HEK293 (cell line): ENCODE results near the gene DNHD1.

Experiments used
- CTCF ChIA-PET: fragments of 350-600 bp; formaldehyde crosslinking; extraction: SDS; loops from one replicate; lab custom pipeline; 2021; ENCODE audit warnings: antibody characterized with exemption; lab: Yijun Ruan, JAX
- POLR2A ChIA-PET: fragments of 300-600 bp; formaldehyde crosslinking; extraction: SDS; loops from one replicate; lab custom pipeline; 2020; ENCODE audit warnings: antibody characterized with exemption, inconsistent platforms; lab: Yijun Ruan, JAX
- H3K27ac ChIP-seq: fragments of 200-500 bp; sonication (Bioruptor generic); 2 replicates; pipeline ENCODE4 v1.5.1; 2014; ENCODE audit warnings: low read depth, low read length, control low read depth, inconsistent platforms; ENCODE audit errors: extremely low read depth
- H3K36me3 ChIP-seq, 2 experiments: fragments of 200-500 bp in 1 of 2; sonication (Bioruptor generic) in 1 of 2; 1 replicate in 1 of 2; 2 replicates in 1 of 2; pipeline ENCODE4 v1.5.1; 2014 to 2017; ENCODE audit warnings: inconsistent platforms in 2 of 2, low read length in 2 of 2; ENCODE audit not compliant: control insufficient read depth in 2 of 2, insufficient read depth in 1 of 2
- H3K4me1 ChIP-seq: fragments of 200-500 bp; sonication (Bioruptor generic); 2 replicates; pipeline ENCODE4 v1.5.1; 2014; ENCODE audit warnings: mild to moderate bottlenecking, low read length, inconsistent platforms; ENCODE audit not compliant: control insufficient read depth, insufficient read depth
- H3K4me3 ChIP-seq: 2 replicates; pipeline ENCODE4 v1.5.1; 2011; ENCODE audit warnings: low read depth, mild to moderate bottlenecking, control low read depth, low read length, moderate library complexity
- H3K9me3 ChIP-seq: fragments of 200-500 bp; sonication (Bioruptor generic); 2 replicates; pipeline ENCODE4 v1.5.1; 2014; ENCODE audit warnings: low read depth, low read length, inconsistent platforms; ENCODE audit not compliant: control insufficient read depth, insufficient read depth
- BCL11B ChIP-seq: fragments of 450-650 bp; formaldehyde crosslinking; IDR thresholded peaks from 2 replicates; pipeline ENCODE4 v1.5.1; 2016; ENCODE audit warnings: low read depth, missing biosample characterization, missing genetic modification characterization
- KLF8 ChIP-seq: fragments of 450-650 bp; formaldehyde crosslinking; IDR thresholded peaks from 2 replicates; pipeline ENCODE4 v1.5.1; 2016; ENCODE audit warnings: missing biosample characterization, missing genetic modification characterization
- PATZ1 ChIP-seq: fragments of 450-650 bp; formaldehyde crosslinking; IDR thresholded peaks from 2 replicates; pipeline ENCODE4 v1.5.1; 2016; ENCODE audit warnings: missing biosample characterization, missing genetic modification characterization
- PBX3 ChIP-seq: sonication (generic); formaldehyde crosslinking; IDR thresholded peaks from 2 replicates; pipeline ENCODE4 v1.8.1; 2022; ENCODE audit warnings: mild to moderate bottlenecking, moderate library complexity, missing genetic modification reagents
- REPIN1 ChIP-seq: fragments of 450-650 bp; formaldehyde crosslinking; IDR thresholded peaks from 2 replicates; pipeline ENCODE4 v1.5.1; 2017; ENCODE audit warnings: missing biosample characterization, missing genetic modification characterization, low read depth
- YY2 ChIP-seq: fragments of 450-650 bp; formaldehyde crosslinking; IDR thresholded peaks from 2 replicates; pipeline ENCODE4 v1.5.1; 2016; ENCODE audit warnings: missing biosample characterization, missing genetic modification characterization
- ZBTB17 ChIP-seq: fragments of 450-650 bp; formaldehyde crosslinking; IDR thresholded peaks from 2 replicates; pipeline ENCODE4 v1.5.1; 2016; ENCODE audit warnings: missing biosample characterization, missing genetic modification characterization
- ZFP3 ChIP-seq: fragments of 450-650 bp; formaldehyde crosslinking; IDR thresholded peaks from 2 replicates; pipeline ENCODE4 v1.5.1; 2016; ENCODE audit warnings: low read depth, missing biosample characterization, missing genetic modification characterization
- ZNF112 ChIP-seq: fragments of 450-650 bp; formaldehyde crosslinking; IDR thresholded peaks from 2 replicates; pipeline ENCODE4 v1.5.0; 2017; ENCODE audit warnings: missing biosample characterization, missing genetic modification characterization
- ZNF114 ChIP-seq: fragments of 450-650 bp; formaldehyde crosslinking; IDR thresholded peaks from 2 replicates; pipeline ENCODE4 v1.5.0; 2017; ENCODE audit warnings: missing biosample characterization, missing genetic modification characterization
- ZNF133 ChIP-seq: fragments of 450-650 bp; formaldehyde crosslinking; IDR thresholded peaks from 2 replicates; pipeline ENCODE4 v1.5.1; 2016; ENCODE audit warnings: missing biosample characterization, missing genetic modification characterization
- ZNF335 ChIP-seq: fragments of 450-650 bp; formaldehyde crosslinking; conservative IDR thresholded peaks from 2 replicates; pipeline ENCODE4 v1.5.1; 2016; ENCODE audit warnings: missing biosample characterization, missing genetic modification characterization
- ZNF362 ChIP-seq: fragments of 450-650 bp; formaldehyde crosslinking; IDR thresholded peaks from 2 replicates; pipeline ENCODE4 v1.5.1; 2016; ENCODE audit warnings: missing biosample characterization, missing genetic modification characterization
- ZNF366 ChIP-seq: fragments of 450-650 bp; formaldehyde crosslinking; conservative IDR thresholded peaks from 2 replicates; pipeline ENCODE4 v1.5.1; 2016; ENCODE audit warnings: missing biosample characterization, missing genetic modification characterization
- ZNF423 ChIP-seq: fragments of 450-650 bp; formaldehyde crosslinking; IDR thresholded peaks from 2 replicates; pipeline ENCODE4 v1.5.1; 2016; ENCODE audit warnings: missing biosample characterization, missing genetic modification characterization
- ZNF549 ChIP-seq: fragments of 450-650 bp; IDR thresholded peaks from 2 replicates; pipeline ENCODE4 v1.5.1; 2018; ENCODE audit warnings: missing biosample characterization, missing genetic modification characterization, mild to moderate bottlenecking, inconsistent platforms, moderate library complexity
- ZNF629 ChIP-seq: fragments of 450-650 bp; formaldehyde crosslinking; IDR thresholded peaks from 2 replicates; pipeline ENCODE4 v1.5.1; 2017; ENCODE audit warnings: missing biosample characterization, missing genetic modification characterization
- ZNF747 ChIP-seq: fragments of 450-650 bp; formaldehyde crosslinking; IDR thresholded peaks from 2 replicates; pipeline ENCODE4 v1.5.1; 2016; ENCODE audit warnings: missing biosample characterization, missing genetic modification characterization
- ZNF776 ChIP-seq: fragments of 450-650 bp; formaldehyde crosslinking; IDR thresholded peaks from 2 replicates; pipeline ENCODE4 v1.5.0; 2017; ENCODE audit warnings: missing biosample characterization, missing genetic modification characterization, borderline replicate concordance
- ZNF777 ChIP-seq: fragments of 450-650 bp; formaldehyde crosslinking; IDR thresholded peaks from 2 replicates; pipeline ENCODE4 v1.5.1; 2017; ENCODE audit warnings: missing biosample characterization, missing genetic modification characterization, borderline replicate concordance
- TF ChIP-seq, protein P1 (sequence below): fragments of 450-650 bp; formaldehyde crosslinking; IDR thresholded peaks from 2 replicates; pipeline ENCODE4 v1.5.1; 2016; ENCODE audit warnings: missing biosample characterization, missing genetic modification characterization
- TF ChIP-seq, protein P2 (sequence below): fragments of 450-650 bp; formaldehyde crosslinking; IDR thresholded peaks from 2 replicates; pipeline ENCODE4 v1.5.1; 2017; ENCODE audit warnings: missing biosample characterization, missing genetic modification characterization

The DNHD1 gene

DNA sequence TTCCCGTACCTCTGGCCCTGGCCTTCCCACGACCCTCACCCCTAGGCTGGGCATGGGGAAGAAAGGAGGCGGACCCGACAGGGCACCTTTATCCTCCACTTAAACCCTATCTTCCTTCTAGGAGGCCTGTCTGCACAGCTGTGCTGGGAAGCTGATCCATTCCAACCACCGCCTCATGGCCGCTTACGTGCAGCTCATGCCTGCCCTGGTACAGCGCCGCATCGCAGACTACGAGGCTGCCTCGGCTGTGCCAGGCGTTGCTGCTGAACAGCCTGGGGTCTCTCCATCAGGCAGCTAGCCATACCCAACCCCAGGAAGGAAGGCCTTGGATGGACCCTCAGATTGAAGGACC, 15.2 kb upstream of the DNHD1 start:
- no peaks in the 10 kb centered on the region for H3K9me3 ChIP-seq
- H3K4me3 ChIP-seq = peak overlapping the region; percentile 73
- POLR2A ChIA-PET = interaction anchor here (0.8 to 2.9 kb wide), 15 partner anchors 8 to 247 kb away, joined by 3 to 40 read pairs (median 6); partner anchors contain the start of genes APBB1, FHIP1B, MRPL17 and SMPD1
- no peaks in the 10 kb centered on the region for H3K4me1 ChIP-seq
- H3K36me3 ChIP-seq = peaks cover 0 to 81% of the 10 kb centered on the region in 2 experiments; a peak in 1 of 3 replicates
- H3K27ac ChIP-seq = 0 out of 2 replicates have a peak overlapping the region, but pooled peaks have one; percentile 18
- TF ChIP-seq ZNF335 (tag by site-specific recombination) (peak; percentile 81), PATZ1 (tag by site-specific recombination) (no peak)
- TF ChIP-seq, all 188 proteins: peak for 1
- CTCF ChIA-PET = interaction anchor here (0.8 to 1.6 kb wide), 5 partner anchors 13 to 38 kb away, joined by 3 to 8 read pairs (median 4); no protein-coding TSS in a partner anchor

DNA sequence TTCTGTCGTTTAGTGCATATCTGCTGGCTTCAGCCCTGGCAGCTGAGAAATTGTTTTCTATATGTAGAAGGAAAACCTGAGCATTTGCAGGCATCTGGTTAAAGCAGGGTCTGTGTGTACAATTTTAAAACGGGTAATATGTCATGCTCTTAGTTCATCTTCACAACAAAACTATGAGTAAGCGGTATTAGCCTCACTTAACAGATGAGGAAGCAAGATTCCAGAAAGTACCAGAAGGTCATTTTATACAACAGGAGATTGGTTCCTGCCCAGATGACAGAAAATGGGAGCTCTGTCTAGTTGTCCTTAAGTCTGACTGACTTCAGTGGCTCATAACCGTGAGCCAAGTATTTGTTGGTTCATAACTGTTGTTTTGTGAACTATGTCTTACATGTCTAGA, 14.6 kb upstream of the DNHD1 start:
- no peaks in the 10 kb centered on the region for H3K4me1 ChIP-seq
- no peak for TF ChIP-seq ZNF777 (tag by site-specific recombination)
- TF ChIP-seq ZNF133 (tag by site-specific recombination) = no peak
- no peak for TF ChIP-seq ZNF629 (tag by site-specific recombination)
- no peak for TF ChIP-seq ZNF747 (tag by site-specific recombination)
- no peak for TF ChIP-seq BCL11B (tag by site-specific recombination)
- no peak for TF ChIP-seq PBX3 (CRISPR knock-in tag)
- no peak for TF ChIP-seq ZNF366 (tag by site-specific recombination)
- TF ChIP-seq, protein P1, sequence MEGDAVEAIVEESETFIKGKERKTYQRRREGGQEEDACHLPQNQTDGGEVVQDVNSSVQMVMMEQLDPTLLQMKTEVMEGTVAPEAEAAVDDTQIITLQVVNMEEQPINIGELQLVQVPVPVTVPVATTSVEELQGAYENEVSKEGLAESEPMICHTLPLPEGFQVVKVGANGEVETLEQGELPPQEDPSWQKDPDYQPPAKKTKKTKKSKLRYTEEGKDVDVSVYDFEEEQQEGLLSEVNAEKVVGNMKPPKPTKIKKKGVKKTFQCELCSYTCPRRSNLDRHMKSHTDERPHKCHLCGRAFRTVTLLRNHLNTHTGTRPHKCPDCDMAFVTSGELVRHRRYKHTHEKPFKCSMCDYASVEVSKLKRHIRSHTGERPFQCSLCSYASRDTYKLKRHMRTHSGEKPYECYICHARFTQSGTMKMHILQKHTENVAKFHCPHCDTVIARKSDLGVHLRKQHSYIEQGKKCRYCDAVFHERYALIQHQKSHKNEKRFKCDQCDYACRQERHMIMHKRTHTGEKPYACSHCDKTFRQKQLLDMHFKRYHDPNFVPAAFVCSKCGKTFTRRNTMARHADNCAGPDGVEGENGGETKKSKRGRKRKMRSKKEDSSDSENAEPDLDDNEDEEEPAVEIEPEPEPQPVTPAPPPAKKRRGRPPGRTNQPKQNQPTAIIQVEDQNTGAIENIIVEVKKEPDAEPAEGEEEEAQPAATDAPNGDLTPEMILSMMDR (tag by site-specific recombination) = no peak
- TF ChIP-seq ZNF549 (tag by site-specific recombination) = no peak
- TF ChIP-seq KLF8 (tag by site-specific recombination) = no peak
- peak overlapping the region; percentile 73 for H3K4me3 ChIP-seq
- CTCF ChIA-PET = interaction anchor here (0.6 to 1.6 kb wide), 9 partner anchors 8 to 103 kb away, joined by 3 to 8 read pairs (median 3); partner anchors contain the start of gene HPX
- H3K9me3 ChIP-seq = no peaks in the 10 kb centered on the region
- H3K36me3 ChIP-seq = peaks cover 0 to 81% of the 10 kb centered on the region in 2 experiments; a peak in 1 of 3 replicates
- no peak overlapping the region for H3K27ac ChIP-seq
- POLR2A ChIA-PET = interaction anchor here (1.1 to 2.9 kb wide), 6 partner anchors 8 to 199 kb away, joined by 3 to 40 read pairs (median 10); partner anchors contain the start of genes APBB1, TPP1 and TRIM3

GRCh38 chr11:6483015-6483414, 14.1 kb upstream of the DNHD1 start:
- Histone ChIP-seq H3K36me3 (peaks cover 0 to 81% of the 10 kb centered on the region in 2 experiments; a peak in 1 of 3 replicates), H3K27ac (no peak overlapping the region), H3K4me3 (no peak overlapping the region), H3K9me3 (no peaks in the 10 kb centered on the region), H3K4me1 (no peaks in the 10 kb centered on the region)
- ChIA-PET CTCF (interaction anchor here (0.6 to 1.5 kb wide), 4 partner anchors 9 to 104 kb away, joined by 3 to 5 read pairs (median 3); partner anchors contain the start of gene HPX), POLR2A (interaction anchor here (2.9 kb wide), 1 partner anchor 14 kb away, joined by 40 read pairs; no protein-coding TSS in a partner anchor)
- no peak for TF ChIP-seq ZNF423 (tag by site-specific recombination)
- no peak for TF ChIP-seq ZNF114
- no peak for TF ChIP-seq ZFP3
- no peak for TF ChIP-seq ZNF362 (tag by site-specific recombination)
- TF ChIP-seq ZNF776 (tag by site-specific recombination) = no peak
- no peak for TF ChIP-seq YY2
- TF ChIP-seq REPIN1 (tag by site-specific recombination) = no peak
- no peak for TF ChIP-seq ZBTB17
- TF ChIP-seq, protein P2, sequence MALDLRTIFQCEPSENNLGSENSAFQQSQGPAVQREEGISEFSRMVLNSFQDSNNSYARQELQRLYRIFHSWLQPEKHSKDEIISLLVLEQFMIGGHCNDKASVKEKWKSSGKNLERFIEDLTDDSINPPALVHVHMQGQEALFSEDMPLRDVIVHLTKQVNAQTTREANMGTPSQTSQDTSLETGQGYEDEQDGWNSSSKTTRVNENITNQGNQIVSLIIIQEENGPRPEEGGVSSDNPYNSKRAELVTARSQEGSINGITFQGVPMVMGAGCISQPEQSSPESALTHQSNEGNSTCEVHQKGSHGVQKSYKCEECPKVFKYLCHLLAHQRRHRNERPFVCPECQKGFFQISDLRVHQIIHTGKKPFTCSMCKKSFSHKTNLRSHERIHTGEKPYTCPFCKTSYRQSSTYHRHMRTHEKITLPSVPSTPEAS (tag by site-specific recombination) = no peak
- no peak for TF ChIP-seq ZNF112
